Measurements from ENCODE around the gene TCF12.
"Not testable (repeated sequence)": the region's sequence is repeated elsewhere in the genome, so short reads cannot be mapped to it uniquely, and the experiment has no call there.

TCF12 gene

GRCh38 chr15:56916825-56917477 is 1.5 kb upstream of the TCF12 start:
- DNase-seq, result peak; percentile 24

GRCh38 chr15:56917652-56918045 is 795 bp upstream of the TCF12 start:
- no peak for DNase-seq

- DNase-seq, result peak; percentile 73
Observed at GRCh38 chr15:56919031-56919608, 676 bp downstream of the TCF12 start.

GRCh38 chr15:56919609-56920366 is 1.3 kb downstream of the TCF12 start:
- DNase-seq, result peak; percentile 56

GRCh38 chr15:56920367-56920627 is 1.9 kb downstream of the TCF12 start:
- no peak for DNase-seq

- no peak for DNase-seq
Observed at GRCh38 chr15:56923174-56923591, 4.7 kb downstream of the TCF12 start.

GRCh38 chr15:56927816-56928215 is 9.4 kb downstream of the TCF12 start:
- DNase-seq, result no peak

GRCh38 chr15:56929399-56929798 is 11.0 kb downstream of the TCF12 start:
- DNase-seq, result peak; percentile 34

GRCh38 chr15:56929933-56930332 is 11.5 kb downstream of the TCF12 start:
- no peak for DNase-seq

GRCh38 chr15:56930669-56931313 is 12.3 kb downstream of the TCF12 start:
- no peak for DNase-seq

GRCh38 chr15:56931639-56932508 is 13.4 kb downstream of the TCF12 start:
- peak; percentile 41 for DNase-seq

GRCh38 chr15:56932509-56932868 is 14.0 kb downstream of the TCF12 start:
- not testable (repeated sequence) for DNase-seq

- peak; percentile 36 for DNase-seq
Observed at GRCh38 chr15:56933410-56933809, 15.0 kb downstream of the TCF12 start.

GRCh38 chr15:56933811-56934210 is 15.4 kb downstream of the TCF12 start:
- no peak for DNase-seq

GRCh38 chr15:56934269-56934668 is 15.8 kb downstream of the TCF12 start:
- DNase-seq, result no peak

- DNase-seq, result no peak
Observed at GRCh38 chr15:56936929-56937328, 18.5 kb downstream of the TCF12 start.

GRCh38 chr15:56939257-56939656 is 20.8 kb downstream of the TCF12 start:
- no peak for DNase-seq

- no peak for DNase-seq
Observed at GRCh38 chr15:56940388-56940787, 21.9 kb downstream of the TCF12 start.

- no peak for DNase-seq
Observed at GRCh38 chr15:56942118-56942517, 23.7 kb downstream of the TCF12 start.

GRCh38 chr15:56943403-56943802 is 25.0 kb downstream of the TCF12 start:
- DNase-seq, result peak; percentile 13

GRCh38 chr15:56944485-56944884 is 26.0 kb downstream of the TCF12 start:
- DNase-seq, result no peak

- no peak for DNase-seq
Observed at GRCh38 chr15:56946150-56946549, 27.7 kb downstream of the TCF12 start.
